Measurements from ENCODE around the gene TANGO2.

DNA sequence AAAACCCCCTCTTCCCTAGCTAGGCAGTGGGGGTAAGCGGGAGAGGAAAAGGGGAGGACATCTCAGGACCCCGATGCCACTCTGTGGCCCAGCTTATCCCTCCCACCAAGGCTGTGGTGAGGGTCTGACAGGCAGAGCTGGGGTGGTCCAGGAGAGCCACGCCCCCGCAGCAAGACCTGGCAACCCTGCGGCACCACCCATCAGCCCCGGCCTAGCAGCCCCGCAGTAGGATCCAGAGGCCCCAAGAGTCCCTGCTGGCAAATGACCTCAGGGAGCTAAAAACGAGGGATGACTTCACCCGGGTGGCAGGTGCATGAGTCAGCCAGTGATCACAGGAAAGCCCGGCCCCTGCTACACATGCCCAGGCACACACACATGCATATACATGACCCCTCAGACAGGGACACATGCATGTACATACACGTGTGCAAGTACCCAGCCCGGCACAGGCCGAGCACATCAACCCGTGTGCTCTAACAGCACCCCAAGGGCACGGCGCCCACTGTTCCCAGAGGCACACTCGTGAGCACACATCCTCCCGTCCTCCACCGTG is 36.6 kb upstream of the TANGO2 start:
- TF ChIP-seq CTCF (IDR thresholded peaks at IDR 0.05) (no peak), POLR2A (IDR thresholded peaks at IDR 0.05) (no peak)
